CD4-positive, alpha-beta T cell treated with Interleukin-15 for 4 hours (primary cell): ENCODE results near the gene GRAMD2B.
"Not testable (repeated sequence)": the region's sequence is repeated elsewhere in the genome, so short reads cannot be mapped to it uniquely, and the experiment has no call there.

Experiments used
- DNase-seq: peaks from one replicate; pipeline ENCODE4 v3.0.0-alpha.2; 2020; ENCODE audit warnings: low spot score

The GRAMD2B gene

GRCh38 chr5:126514131-126514557 is 90.9 kb downstream of the GRAMD2B start:
- no peak for DNase-seq

GRCh38 chr5:126514558-126515141 is 91.4 kb downstream of the GRAMD2B start:
- no peak for DNase-seq

GRCh38 chr5:126515337-126515736 is 92.1 kb downstream of the GRAMD2B start:
- DNase-seq: no peak

GRCh38 chr5:126516133-126516532 is 92.9 kb downstream of the GRAMD2B start:
- no peak for DNase-seq

GRCh38 chr5:126516852-126517251 is 93.6 kb downstream of the GRAMD2B start:
- DNase-seq: no peak

- not testable (repeated sequence) for DNase-seq
Observed at GRCh38 chr5:126519223-126519622, 96.0 kb downstream of the GRAMD2B start.

GRCh38 chr5:126519637-126520592 is 96.7 kb downstream of the GRAMD2B start:
- DNase-seq: no peak

GRCh38 chr5:126520593-126520953 is 97.4 kb downstream of the GRAMD2B start:
- DNase-seq: no peak

- DNase-seq: no peak
Observed at GRCh38 chr5:126521130-126521529, 97.9 kb downstream of the GRAMD2B start.

GRCh38 chr5:126523818-126524510 is 100.8 kb downstream of the GRAMD2B start:
- no peak for DNase-seq

- DNase-seq: no peak
Observed at GRCh38 chr5:126525630-126526245, 102.5 kb downstream of the GRAMD2B start.

GRCh38 chr5:126526493-126526892 is 103.3 kb downstream of the GRAMD2B start:
- no peak for DNase-seq

- DNase-seq: no peak
Observed at GRCh38 chr5:126527158-126527557, 103.9 kb downstream of the GRAMD2B start.

GRCh38 chr5:126527892-126528291 is 104.7 kb downstream of the GRAMD2B start:
- no peak for DNase-seq

GRCh38 chr5:126531543-126532120 is 108.4 kb downstream of the GRAMD2B start:
- no peak for DNase-seq

- no peak for DNase-seq
Observed at GRCh38 chr5:126534553-126534952, 111.3 kb downstream of the GRAMD2B start.

GRCh38 chr5:126535856-126536545 is 112.8 kb downstream of the GRAMD2B start:
- DNase-seq: no peak

GRCh38 chr5:126536874-126537273 is 113.7 kb downstream of the GRAMD2B start:
- no peak for DNase-seq

GRCh38 chr5:126538579-126538978 is 115.4 kb downstream of the GRAMD2B start:
- no peak for DNase-seq

- DNase-seq: no peak
Observed at GRCh38 chr5:126540631-126541030, 117.4 kb downstream of the GRAMD2B start.

- no peak for DNase-seq
Observed at GRCh38 chr5:126542441-126542840, 119.2 kb downstream of the GRAMD2B start.
